Activated T-cell treated with anti-CD3 and anti-CD28 coated beads for 48 hours (primary cell): ENCODE data around the gene LCNL1.
A peak's percentile ranks its signal among the peaks of the same experiment; 100 is the strongest.

Experiments
- DNase-seq: peaks from one replicate; pipeline ENCODE4 v3.0.0-alpha.2; 2020; ENCODE audit warnings: low read depth

The LCNL1 gene

DNA sequence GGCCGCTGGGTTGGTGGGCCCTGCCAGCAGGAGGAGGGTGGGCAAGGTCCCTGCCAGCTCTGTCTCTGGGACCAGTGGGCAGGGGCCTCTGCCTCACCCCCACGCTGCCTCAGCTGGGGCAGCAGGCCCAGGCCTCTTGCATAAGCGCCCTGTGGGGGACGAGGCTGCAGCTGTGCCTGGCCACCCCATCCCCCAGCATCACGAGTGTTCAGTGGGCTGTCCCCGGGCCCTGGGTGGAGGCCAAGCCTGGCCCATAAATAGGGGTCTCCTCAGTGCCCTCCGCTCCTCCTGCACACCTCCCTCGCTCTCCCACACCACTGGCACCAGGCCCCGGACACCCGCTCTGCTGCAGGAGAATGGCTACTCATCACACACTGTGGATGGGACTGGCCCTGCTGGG is 5.6 kb upstream of the LCNL1 start, which contains the start of gene PTGDS:
Gene PTGDS (plus strand): TSS at position 282 of the 400 bp plus-strand sequence. CDS start 75 bp downstream, at position 357.
- no peak for DNase-seq

DNA sequence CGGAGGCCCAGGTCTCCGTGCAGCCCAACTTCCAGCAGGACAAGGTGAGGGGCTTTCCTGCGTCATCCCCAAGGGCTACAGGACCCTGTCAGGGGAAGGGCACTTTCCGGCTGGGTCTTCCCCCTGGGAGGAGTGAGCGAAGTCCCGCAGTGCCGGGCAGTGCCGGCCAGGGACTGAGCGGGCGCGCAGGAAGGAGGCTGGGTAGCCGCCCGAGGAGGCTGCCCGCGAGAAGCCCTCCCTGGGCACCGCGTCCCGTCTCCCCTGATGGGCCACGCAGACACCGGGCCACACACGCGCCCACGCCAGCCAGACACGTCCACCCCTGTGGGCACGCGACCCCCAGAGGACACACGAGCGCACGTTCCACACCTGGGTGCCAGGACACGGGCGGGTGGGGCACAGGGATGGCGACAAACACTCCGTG is 5.1 kb upstream of the LCNL1 start:
- DNase-seq: no peak

DNA sequence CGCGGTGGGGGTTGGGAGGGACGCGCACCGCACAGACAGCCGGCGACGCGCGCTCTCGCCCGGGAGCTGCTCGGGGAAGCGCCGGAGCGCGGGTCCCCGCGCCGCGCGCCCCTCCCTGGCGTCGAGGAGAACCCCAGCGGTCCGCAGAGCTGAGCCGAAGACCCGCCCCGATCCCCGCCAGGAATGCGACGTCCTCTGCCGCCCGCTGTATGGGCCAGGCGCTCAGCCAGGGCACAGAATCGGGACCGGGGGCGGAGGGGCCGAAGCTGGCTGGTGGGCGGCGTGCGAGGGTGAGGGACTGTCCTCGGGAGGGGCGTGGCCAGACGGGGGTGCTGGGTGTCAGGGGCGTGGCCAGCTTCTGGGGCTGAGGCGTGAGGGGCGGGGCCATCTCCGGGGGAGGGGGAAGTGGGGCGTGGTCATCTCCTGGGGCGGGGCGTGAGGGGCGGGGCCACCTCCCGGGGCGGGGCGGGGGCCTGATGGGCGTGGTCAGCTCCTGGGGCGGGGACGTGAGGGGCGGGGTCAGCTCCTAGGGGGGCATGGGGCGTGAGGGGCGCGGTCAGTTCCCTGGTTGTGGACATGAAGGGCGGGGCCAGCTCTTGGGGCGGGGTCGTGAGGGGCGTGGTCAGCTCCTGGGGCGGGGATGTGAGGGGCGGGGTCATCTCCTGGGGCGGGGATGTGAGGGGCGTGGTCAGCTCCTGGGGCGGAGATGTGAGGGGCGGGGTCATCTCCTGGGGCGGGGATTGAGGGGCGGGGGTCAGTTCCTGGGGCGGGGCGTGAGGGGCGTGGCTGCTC is 4.5 kb upstream of the LCNL1 start:
- peak; percentile 60 for DNase-seq

DNA sequence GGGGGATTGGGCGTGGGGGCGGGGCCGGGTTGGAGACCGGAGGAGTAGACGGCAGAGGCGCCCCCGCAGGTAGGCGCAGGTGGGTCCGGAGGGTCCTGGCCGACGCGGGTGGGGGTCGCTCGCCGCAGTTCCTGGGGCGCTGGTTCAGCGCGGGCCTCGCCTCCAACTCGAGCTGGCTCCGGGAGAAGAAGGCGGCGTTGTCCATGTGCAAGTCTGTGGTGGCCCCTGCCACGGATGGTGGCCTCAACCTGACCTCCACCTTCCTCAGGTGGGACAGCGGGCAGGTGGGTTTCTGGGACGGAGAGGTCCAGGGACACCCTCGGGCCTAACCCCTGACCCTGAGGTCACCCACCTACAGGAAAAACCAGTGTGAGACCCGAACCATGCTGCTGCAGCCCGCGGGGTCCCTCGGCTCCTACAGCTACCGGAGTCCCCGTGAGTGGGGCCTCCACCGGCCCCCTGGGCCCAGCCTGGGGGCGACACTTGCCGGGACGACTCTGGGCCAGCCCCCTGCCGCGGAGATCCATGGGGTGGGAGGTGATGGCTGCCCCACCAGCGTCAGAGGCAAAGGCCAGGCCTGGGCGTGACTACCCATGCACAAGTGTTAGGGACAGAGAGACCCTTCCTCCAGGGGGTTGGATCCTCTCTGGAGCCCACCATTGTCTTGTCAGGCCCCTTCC is 3.8 kb upstream of the LCNL1 start:
- no peak for DNase-seq

DNA sequence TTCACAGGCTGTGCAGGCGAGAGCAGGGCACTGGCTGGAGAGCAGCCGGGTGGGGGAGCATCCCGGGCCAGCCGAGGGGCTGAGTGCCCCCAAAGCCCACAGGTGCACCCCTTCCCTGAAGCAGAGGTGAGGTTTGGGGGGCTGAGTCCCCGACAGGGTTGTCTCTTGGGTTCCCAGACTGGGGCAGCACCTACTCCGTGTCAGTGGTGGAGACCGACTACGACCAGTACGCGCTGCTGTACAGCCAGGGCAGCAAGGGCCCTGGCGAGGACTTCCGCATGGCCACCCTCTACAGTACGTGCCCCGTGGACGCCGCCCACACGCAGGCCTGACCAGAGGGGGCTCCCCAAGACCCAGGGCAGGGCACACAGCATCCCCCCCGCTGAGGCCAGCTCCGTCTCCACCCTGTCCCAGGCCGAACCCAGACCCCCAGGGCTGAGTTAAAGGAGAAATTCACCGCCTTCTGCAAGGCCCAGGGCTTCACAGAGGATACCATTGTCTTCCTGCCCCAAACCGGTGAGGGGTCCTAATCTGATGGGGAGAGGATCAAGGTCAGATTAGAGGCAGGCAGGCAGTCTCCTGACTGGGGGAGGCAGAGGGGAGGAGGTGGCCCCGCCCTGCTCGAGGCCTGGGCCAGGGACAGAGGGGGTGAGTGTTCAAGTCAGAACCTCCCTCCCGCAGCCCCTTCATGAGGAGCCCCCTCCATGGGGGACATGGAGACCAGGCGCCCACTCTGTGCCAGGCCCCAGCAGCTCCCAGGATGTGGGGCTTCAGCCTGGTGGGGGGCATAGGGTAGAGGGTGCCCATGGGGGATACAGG is 2.8 kb upstream of the LCNL1 start:
- no peak for DNase-seq

DNA sequence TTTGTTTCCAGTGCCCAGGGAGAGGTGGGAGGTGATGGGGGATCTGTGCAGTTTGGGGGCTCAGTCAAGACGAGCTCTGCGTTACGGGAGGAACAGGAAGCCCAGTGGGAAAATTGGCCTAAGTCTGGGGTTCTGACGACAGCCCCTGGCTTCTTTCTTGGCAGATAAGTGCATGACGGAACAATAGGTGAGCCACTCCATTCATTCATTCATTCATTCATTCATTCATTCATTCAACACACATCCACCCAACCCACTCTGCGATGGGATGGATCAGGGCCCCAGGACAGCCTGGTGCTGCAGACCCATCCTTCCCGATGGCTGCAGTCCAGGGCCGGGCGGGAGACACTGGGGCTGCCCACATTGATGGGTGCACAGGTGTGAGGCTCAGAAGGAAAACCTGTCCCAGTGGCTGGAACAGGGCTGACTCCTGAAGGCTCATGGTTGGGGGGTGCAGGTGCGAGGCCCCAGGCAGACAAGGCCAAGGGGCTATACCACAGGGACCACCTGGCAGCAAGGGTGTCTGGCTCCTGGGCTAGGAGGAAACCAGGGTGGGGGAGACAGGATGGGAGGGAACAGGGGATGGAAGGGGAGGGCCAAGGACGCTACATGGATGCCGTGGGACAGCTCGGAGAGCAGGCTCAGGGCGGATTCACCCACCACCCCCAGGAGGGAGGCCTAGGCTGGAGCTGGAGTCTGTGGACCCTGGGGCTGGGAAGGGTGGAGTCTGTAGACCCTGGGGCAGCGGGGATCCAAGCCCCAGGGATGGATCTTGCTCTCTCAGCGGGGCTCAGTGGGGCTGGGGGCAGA is 1.9 kb upstream of the LCNL1 start:
- DNase-seq: no peak

DNA sequence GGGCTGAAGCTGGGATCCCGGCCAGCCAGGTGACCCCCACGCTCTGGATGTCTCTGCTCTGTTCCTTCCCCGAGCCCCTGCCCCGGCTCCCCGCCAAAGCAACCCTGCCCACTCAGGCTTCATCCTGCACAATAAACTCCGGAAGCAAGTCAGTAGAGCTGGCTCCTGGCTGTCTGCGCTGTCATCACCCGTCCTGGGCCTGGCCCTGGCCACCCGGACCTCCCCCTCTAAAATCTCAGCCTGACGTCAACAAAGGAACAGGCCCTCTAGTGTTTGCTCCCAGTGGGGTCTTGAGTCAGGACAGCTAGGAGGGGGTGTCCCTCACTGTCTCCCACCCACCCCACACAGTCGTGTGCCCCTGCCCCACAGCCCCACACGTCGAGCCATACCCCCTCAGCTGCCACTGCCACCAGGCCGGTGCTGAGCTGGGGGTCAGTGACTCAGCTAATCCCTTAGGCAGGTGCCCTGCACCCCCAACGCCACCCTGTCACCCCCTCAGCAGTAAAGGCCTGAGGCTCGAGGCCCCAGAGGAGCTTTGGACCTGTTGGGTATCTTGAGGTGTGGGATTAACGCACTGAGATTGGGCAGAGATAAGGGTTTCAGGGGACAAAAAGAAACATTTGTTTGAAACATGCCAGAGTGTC is 1.1 kb upstream of the LCNL1 start:
- no peak for DNase-seq

DNA sequence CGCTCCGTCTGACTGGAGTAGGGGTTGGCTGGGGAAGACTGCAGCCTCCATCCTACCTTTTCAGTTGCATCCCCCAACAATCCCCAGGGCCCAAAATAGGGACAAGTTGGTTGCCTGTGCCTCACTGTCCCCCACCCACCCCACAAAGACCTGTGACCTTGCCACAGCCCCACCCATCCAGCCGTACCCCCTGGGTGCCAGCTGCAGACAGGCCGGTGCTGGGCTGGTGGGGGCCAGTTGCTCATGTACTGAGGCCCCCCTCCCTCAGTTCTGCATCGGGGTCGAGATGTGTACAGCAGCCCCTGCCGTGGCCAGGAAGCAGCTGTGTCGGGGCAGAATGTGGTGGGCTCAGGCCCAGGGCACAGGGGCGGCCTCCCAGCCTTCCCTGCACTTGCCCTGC is 374 bp downstream of the LCNL1 start:
- no peak for DNase-seq

DNA sequence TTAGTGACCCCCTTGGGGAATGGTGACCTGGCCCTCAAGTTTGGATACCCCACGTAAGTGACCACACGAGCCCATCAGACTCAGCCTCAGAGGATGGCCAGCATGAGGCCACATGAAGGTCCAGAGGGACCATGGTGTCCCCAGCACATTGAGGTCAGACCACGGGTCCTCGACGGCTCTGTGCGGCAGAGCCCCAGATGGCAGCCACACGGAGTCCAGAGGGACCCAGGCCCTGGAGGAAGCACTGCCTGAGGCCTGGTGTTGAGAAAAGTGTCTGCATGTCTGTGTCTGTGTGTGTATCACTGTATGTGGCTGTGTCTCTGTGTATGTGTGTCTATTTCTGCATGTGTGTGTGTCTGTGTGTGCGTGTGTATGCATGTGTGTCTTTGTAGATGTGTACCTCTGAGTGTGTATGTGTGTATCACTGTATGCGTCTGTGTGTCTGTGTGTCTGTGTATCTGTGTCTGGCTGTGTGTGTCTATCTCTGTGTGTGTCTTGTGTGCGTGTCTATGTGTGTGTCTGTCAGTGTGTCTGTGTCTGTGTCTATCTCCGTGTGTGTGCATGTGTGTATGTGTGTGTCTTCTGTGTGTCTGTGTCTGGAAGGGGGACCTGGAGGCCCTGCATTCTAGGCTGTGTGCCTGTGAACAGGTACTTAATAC is 992 bp downstream of the LCNL1 start:
- DNase-seq: no peak

DNA sequence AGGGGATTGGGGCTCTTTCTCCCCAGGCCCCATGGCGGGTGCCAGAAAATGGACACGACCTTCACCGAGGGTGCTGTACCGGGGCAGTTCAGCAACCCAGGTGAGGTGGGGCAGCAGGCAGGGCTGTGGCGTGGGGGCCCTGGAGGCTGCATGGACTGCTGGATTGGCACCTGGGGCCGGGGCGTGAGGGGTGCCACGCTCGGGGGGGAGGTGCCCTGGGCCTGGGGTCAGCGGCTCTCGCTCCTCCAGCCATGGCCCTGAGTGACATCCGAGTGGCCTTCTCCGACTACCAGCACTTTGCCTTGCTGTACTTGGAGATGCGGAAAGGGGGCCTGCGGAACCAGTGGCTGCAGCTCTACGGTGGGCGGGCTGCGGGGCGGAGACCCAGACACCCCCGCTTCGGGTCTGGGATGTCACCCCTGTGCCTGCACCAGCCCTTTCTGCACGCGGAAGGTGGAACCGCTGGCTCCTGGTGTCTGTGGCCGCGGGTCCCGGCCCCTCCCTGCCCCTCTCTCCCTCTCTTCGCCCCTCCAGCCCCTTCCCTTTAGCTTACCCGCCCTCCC is 1.8 kb downstream of the LCNL1 start:
- no peak for DNase-seq

DNA sequence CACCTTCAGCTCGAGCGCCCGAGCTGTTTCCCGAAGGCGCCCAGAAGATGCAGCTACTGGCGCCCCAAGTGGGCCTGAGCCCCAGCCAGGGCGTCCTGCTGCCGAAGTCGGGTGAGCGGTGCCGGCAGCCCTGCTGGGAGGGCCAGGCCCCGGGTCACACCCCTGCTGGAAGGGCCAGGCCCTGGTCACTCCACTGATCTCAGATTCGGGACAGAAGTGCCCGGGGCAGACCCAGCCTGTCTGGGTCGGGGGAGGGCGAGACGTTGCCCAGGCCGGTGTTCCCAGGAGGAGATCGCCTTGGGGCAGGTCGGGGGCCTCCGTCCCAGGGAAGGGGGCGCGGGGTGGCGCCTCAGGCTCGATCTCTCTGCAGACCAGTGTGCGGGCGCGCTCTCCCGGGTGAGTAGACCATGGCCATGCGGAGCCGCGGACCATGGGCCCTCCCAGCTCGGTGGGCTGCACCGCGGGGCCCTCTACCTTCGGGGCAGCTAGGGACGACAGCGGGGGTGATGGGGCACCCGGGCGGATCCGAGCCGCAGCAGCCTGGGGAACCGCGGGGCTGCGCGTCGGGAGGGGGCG is 2.3 kb downstream of the LCNL1 start:
- DNase-seq: no peak

DNA sequence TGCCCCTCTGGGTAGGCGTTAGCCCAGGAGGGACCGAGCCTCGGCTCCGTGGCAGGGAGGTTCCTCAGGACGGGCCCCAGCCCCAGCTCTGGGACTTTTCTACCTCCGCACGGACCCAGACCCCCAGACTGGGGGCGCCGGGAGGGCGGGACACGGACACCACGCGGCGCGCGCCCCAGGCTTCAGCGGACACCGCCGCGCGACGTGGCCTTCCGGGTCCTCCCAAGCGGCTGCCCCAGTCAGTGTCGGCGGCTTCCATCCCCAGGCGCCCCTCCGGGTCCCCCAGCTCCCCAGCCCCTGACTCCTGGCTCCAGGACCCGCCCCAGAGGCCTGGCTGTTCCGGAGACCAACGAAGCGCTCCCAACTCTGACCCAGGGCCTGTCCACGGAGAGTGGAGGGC is 3.1 kb downstream of the LCNL1 start:
- DNase-seq: no peak

DNA sequence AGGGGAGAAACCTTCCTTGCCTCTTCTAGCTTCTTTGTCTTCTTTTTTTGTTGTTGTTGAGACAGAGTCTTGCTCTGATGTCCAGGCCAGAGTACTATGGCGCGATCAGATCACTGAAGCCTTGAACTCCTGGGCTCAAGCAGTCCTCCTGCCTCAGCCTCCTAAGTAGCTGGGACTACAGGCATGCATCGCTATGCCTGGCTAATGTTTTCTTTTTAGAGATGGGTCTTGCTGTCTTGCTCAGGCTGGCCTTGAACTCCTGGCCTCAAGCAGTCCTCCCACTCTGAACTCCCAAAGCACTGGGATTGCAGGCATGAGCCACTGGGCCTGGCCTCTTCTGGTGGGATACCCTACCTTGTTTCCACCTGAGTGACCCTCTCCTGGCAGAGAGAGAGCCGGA is 6.1 kb downstream of the LCNL1 start:
- DNase-seq: no peak

DNA sequence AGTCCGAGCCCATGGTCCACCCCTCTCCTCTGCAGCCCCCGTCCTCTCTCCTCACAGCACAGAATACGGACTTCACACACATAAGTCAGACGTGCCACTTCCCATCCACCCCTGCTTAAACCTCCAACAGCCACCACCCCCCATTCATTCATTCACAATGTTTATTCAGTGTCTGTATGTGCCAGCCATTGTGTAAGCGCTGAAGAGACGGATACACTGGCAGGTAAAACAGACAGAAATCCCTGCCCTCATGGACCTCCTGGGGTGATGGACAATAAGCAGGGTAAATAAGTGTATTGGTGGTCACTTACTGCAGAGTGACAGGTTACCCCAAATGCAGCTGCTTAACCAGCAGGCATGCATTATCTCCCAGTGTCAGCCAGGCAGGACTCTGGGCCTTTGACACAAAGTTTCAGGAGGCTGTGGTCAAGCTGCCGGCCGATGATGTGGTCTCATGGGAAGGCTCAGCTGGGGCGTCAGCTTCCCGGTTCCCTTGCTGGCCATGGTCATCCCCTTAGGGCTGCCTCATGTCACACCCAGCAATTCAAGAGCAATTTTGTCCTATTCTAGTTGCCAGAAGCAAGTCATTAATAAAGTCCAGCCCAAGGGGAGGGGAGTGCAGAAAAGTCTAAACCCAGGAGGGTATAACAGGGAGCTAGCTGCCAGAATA is 7.6 kb downstream of the LCNL1 start:
- DNase-seq: no peak

DNA sequence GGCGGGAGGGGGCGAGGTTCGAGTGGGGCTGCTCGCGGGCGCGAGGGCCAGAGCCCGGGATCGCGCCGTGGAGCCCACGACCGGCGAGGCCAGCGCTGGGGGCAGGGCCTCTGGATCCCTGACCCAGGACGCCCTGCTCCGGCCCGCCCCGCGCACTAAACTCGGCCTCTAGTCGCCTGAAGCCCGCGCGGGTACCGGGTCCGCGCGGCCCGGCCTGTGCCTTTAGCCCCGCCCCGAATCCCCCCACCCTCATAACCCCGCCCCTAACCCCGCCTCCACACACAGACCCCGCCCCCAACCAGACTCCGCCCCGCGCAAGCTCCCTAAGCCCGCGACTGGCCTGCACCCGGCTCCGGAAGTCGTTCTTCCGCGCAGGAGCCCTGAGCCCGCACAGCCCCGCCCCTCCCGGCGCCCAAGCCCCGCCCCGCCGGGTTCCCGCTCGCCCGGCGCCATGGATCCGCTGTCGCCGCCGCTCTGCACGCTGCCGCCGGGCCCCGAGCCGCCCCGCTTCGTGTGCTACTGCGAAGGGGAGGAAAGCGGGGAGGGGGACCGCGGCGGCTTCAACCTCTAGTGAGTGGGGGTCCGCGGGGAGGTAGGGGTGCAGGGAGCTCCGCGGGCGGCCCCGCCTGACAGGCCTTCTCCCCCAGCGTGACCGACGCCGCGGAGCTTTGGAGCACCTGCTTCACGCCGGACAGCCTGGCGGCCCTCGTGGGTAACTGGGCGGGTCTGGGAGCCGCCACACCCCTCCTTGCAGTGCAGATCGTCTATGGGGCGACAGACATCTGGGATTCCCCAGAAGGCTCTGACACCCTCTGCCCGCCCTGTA is 9.4 kb downstream of the LCNL1 start, which contains the start of gene PAXX:
Gene PAXX (plus strand): TSS at position 430 of the 826 bp plus-strand sequence. CDS start 22 bp downstream, at position 452.
- DNase-seq: peak; percentile 97

DNA sequence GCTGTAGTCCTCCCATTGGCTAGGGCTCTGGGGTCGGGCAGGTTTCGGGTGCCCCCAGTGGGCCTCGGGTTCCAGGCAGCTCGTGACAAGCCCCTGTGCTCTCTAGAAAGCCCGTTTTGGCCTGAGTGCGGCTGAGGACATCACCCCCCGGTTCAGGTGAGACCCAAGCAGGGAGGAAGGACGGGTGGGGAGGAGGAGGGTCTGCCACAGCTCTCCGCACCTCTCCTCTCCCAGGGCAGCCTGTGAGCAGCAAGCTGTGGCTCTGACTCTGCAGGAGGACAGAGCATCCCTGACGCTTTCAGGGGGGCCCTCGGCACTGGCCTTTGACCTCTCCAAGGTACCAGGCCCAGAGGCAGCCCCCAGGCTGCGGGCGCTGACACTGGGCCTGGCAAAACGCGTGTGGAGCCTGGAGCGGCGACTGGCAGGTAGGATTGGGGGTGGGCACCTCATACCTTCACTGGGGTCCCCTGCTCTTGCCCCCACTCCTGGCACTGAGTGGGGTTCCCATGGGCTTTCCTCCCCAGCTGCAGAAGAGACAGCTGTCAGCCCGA is 10.1 kb downstream of the LCNL1 start:
- no peak for DNase-seq

DNA sequence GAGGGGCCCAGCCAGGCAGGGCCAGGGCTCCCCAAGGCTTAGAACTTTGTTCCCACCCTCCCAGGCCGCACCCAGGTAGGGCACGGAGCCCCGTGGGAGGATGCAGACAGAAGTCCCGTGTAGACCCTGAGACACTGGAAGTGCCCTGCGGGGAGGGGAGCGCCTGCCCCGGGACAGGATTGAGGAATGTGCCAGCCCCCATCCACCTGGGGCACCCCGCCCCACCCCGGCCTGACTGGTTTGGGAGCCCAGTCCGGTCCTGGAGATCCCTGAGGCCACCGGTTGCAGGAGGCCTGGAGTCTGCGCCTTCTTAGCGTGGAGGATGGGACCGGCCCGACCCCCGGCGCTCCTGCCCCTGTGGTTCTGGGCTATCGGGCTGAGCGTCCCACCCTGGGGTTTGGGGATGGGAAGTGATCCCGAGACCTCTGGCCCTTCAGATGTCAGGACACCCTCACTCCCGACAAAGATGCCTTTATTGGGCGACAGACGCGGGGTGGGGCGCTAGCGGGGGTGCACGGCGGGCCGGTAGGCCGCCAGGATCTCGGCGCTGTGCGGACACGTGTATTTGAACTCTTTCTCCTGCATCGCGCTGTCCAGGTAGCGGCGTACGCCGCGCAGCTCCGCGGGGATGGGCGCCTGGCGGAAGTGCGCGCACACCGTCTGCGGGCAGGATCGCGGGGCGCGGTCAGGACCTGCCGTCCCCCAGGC is 11.5 kb downstream of the LCNL1 start:
- no peak for DNase-seq

DNA sequence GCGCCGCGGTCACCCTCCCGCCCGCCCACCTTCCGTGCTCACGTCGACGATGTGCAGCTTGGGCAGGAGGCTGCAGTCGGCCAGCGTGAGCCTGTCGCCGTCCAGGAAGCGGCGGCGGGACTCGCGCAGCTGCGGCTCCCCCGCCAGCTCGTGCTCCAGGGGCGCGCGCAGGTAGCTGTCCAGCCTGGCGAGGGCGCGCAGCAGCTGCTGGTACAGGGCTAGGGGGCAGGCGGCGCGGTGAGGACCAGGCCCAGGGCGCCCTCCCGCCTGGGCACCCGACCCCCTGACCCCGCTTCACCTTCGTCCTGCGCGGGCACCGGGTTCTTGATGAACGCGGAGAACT is 12.1 kb downstream of the LCNL1 start:
- DNase-seq: no peak
